Left ventricle myocardium inferior (tissue), 1 donor: ENCODE measurements around the gene BCAS4. TPM values are rescaled to one million over a fixed set of nuclear protein-coding genes. Genes with fewer than 3 reads are reported as not detected.

Experiments used
- DNase-seq: peaks from one replicate; pipeline ENCODE4 v3.0.0-alpha.2; 2020
- H3K27ac ChIP-seq: fragments of 200-600 bp; replicated peaks from 2 replicates; pipeline ENCODE4 v1.8.0; 2021
- H3K27me3 ChIP-seq: fragments of 200-600 bp; 2 replicates; pipeline ENCODE4 v1.8.0; 2021; ENCODE audit warnings: low read depth
- H3K36me3 ChIP-seq: fragments of 200-600 bp; 2 replicates; pipeline ENCODE4 v1.8.0; 2021
- H3K4me1 ChIP-seq: fragments of 200-600 bp; 2 replicates; pipeline ENCODE4 v1.8.0; 2021
- H3K4me3 ChIP-seq: fragments of 200-600 bp; 2 replicates; pipeline ENCODE4 v1.8.0; 2021; ENCODE audit warnings: mild to moderate bottlenecking, moderate library complexity
- H3K9me3 ChIP-seq: fragments of 200-600 bp; replicated peaks from 2 replicates; pipeline ENCODE4 v1.8.0; 2021
- CTCF ChIP-seq: fragments of 200-600 bp; IDR thresholded peaks from 2 replicates; pipeline ENCODE4 v1.8.0; 2021; ENCODE audit warnings: antibody characterized with exemption, mild to moderate bottlenecking, borderline replicate concordance
- intact Hi-C: fragments of 100-400 bp; cut with micrococcal nuclease; formaldehyde crosslinking; loops from one replicate; pipeline ENCODE4 v1.11.0; 2022
- total RNA-seq: library from RNA; stranded (reverse); fragmentation: NEBNext Ultra II Directional; extraction: Animal tissue kit (Norgen Biotek cat#: 25700); gene quantifications from one replicate; pipeline ENCODE4 v1.2.1, GENCODE V29; 2021
- donor health status: DM: no; HTN: yes; CAD: no; lungs with severe emphysema.

BCAS4 gene
- total RNA-seq, 1 donor from 2014 or later: 2.1 TPM

- Histone ChIP-seq H3K27me3 (no peaks in the 10 kb centered on the region), H3K27ac (no peak overlapping the region), H3K4me1 (no peaks in the 10 kb centered on the region), H3K9me3 (no peaks in the 10 kb centered on the region), H3K36me3 (no peaks in the 10 kb centered on the region), H3K4me3 (no peak overlapping the region)
- DNase-seq: no peak
- intact Hi-C loops: no loop called here
- TF ChIP-seq CTCF: no peak
These were observed 29.3 kb downstream of the BCAS4 start for GRCh38 chr20:50824137-50824536.

GRCh38 chr20:50826121-50826520, 31.3 kb downstream of the BCAS4 start:
- no peaks in the 10 kb centered on the region for H3K4me1 ChIP-seq
- no peak for TF ChIP-seq CTCF
- H3K9me3 ChIP-seq: no peaks in the 10 kb centered on the region
- no peak overlapping the region for H3K27ac ChIP-seq
- no peak for DNase-seq
- no peaks in the 10 kb centered on the region for H3K36me3 ChIP-seq
- intact Hi-C loops: no loop called here
- no peak overlapping the region for H3K4me3 ChIP-seq
- no peaks in the 10 kb centered on the region for H3K27me3 ChIP-seq

GRCh38 chr20:50828363-50829136, 33.7 kb downstream of the BCAS4 start:
- TF ChIP-seq CTCF: no peak
- H3K36me3 ChIP-seq: no peaks in the 10 kb centered on the region
- H3K27me3 ChIP-seq: no peaks in the 10 kb centered on the region
- no peaks in the 10 kb centered on the region for H3K9me3 ChIP-seq
- intact Hi-C loops: no loop called here
- no peak for DNase-seq
- H3K4me3 ChIP-seq: no peak overlapping the region
- H3K4me1 ChIP-seq: no peaks in the 10 kb centered on the region
- H3K27ac ChIP-seq: no peak overlapping the region

GRCh38 chr20:50831622-50832021, 36.8 kb downstream of the BCAS4 start:
- no peak for TF ChIP-seq CTCF
- H3K9me3 ChIP-seq: no peaks in the 10 kb centered on the region
- H3K27ac ChIP-seq: no peak overlapping the region
- DNase-seq: no peak
- intact Hi-C loops: no loop called here
- no peaks in the 10 kb centered on the region for H3K4me1 ChIP-seq
- no peaks in the 10 kb centered on the region for H3K27me3 ChIP-seq
- no peaks in the 10 kb centered on the region for H3K36me3 ChIP-seq
- H3K4me3 ChIP-seq: no peak overlapping the region

GRCh38 chr20:50834599-50835005, 39.7 kb downstream of the BCAS4 start:
- no peaks in the 10 kb centered on the region for H3K36me3 ChIP-seq
- intact Hi-C loops: no loop called here
- no peaks in the 10 kb centered on the region for H3K9me3 ChIP-seq
- no peak for DNase-seq
- no peak overlapping the region for H3K27ac ChIP-seq
- no peak for TF ChIP-seq CTCF
- H3K4me3 ChIP-seq: no peak overlapping the region
- peaks cover 7% of the 10 kb centered on the region for H3K4me1 ChIP-seq
- H3K27me3 ChIP-seq: no peaks in the 10 kb centered on the region
